Neural cell (in vitro differentiated cells): Measurements from ENCODE around the gene TRIM72. TPM values are rescaled to one million over a fixed set of nuclear protein-coding genes. Genes with fewer than 3 reads are reported as not detected.
"Not testable (repeated sequence)": the region's sequence is repeated elsewhere in the genome, so short reads cannot be mapped to it uniquely, and the experiment has no call there.

Experiments
- H2AFZ ChIP-seq: fragments of 200-600, 300-800 bp; sonication (generic), shearing (Covaris generic); 2 replicates; pipeline ENCODE4 v1.6.0; 2014; ENCODE audit warnings: low read depth, mild to moderate bottlenecking, antibody characterized with exemption, low read length, moderate library complexity
- H3F3A ChIP-seq: fragments of 200-600 bp; shearing (Covaris generic); 2 replicates; pipeline ENCODE4 v1.6.1; 2016; ENCODE audit warnings: mild to moderate bottlenecking, moderate library complexity, mixed read lengths, antibody characterized with exemption, low read length; ENCODE audit not compliant: insufficient read depth, poor library complexity, severe bottlenecking
- H3K27ac ChIP-seq: fragments of 200-600, 300-800 bp; sonication (generic), shearing (Covaris generic); 2 replicates; pipeline ENCODE4 v1.5.1; 2014; ENCODE audit warnings: mild to moderate bottlenecking, low read length, moderate library complexity
- H3K27me3 ChIP-seq: fragments of 300-800, 200-600 bp; sonication (generic), shearing (Covaris generic); 2 replicates; pipeline ENCODE4 v1.6.0; 2014; ENCODE audit warnings: mild to moderate bottlenecking, low read depth, low read length, moderate library complexity; ENCODE audit not compliant: insufficient read depth
- H3K36me3 ChIP-seq: fragments of 300-800, 200-600 bp; sonication (generic), shearing (Covaris generic); 2 replicates; pipeline ENCODE4 v1.5.1; 2014; ENCODE audit warnings: mild to moderate bottlenecking, antibody characterized with exemption, low read length, moderate library complexity; ENCODE audit not compliant: insufficient read depth
- H3K4me2 ChIP-seq: fragments of 300-800, 200-600 bp; sonication (generic), shearing (Covaris generic); 2 replicates; pipeline ENCODE4 v1.6.0; 2014; ENCODE audit warnings: mild to moderate bottlenecking, low read length
- H3K4me3 ChIP-seq: fragments of 300-800, 200-600 bp; sonication (generic), shearing (Covaris generic); 2 replicates; pipeline ENCODE4 v1.5.1; 2014; ENCODE audit warnings: mild to moderate bottlenecking, low read length, moderate library complexity
- H3K79me2 ChIP-seq: fragments of 200-600 bp; shearing (Covaris generic); replicated peaks from 2 replicates; pipeline ENCODE4 v1.6.0; 2014; ENCODE audit warnings: mild to moderate bottlenecking, low read length, moderate library complexity; ENCODE audit not compliant: insufficient read depth
- H3K9ac ChIP-seq: fragments of 300-800, 200-600 bp; sonication (generic), shearing (Covaris generic); 2 replicates; pipeline ENCODE4 v1.6.1; 2016; ENCODE audit warnings: mild to moderate bottlenecking, low read length, mixed read lengths
- H3K9me2 ChIP-seq: fragments of 200-600 bp; shearing (Covaris generic); 2 replicates; pipeline ENCODE4 v1.6.1; 2016; ENCODE audit warnings: mild to moderate bottlenecking, low read length, mixed read lengths; ENCODE audit not compliant: insufficient read depth
- H3K9me3 ChIP-seq: fragments of 200-600, 300-800 bp; sonication (generic), shearing (Covaris generic); 2 replicates; pipeline ENCODE4 v1.6.1; 2016; ENCODE audit warnings: mild to moderate bottlenecking, mixed run types, low read length, moderate library complexity, mixed read lengths
- H4K20me1 ChIP-seq: fragments of 200-600 bp; shearing (Covaris generic); 2 replicates; pipeline ENCODE4 v1.6.1; 2016; ENCODE audit warnings: mild to moderate bottlenecking, mixed run types; ENCODE audit not compliant: insufficient read depth
- EZH2 ChIP-seq: fragments of 200-600, 300-800 bp; shearing (Covaris generic), sonication (generic); IDR thresholded peaks from 2 replicates; pipeline ENCODE4 v1.6.1; 2014; ENCODE audit warnings: antibody characterized with exemption, low read length, borderline replicate concordance, mild to moderate bottlenecking; ENCODE audit not compliant: insufficient read depth, poor library complexity, severe bottlenecking
- POLR2AphosphoS5 ChIP-seq: IDR thresholded peaks from 2 replicates; pipeline ENCODE4 v1.6.1; 2012
- RAD21 ChIP-seq: fragments of 450-650 bp; conservative IDR thresholded peaks from 2 replicates; pipeline ENCODE4 v1.6.1; 2014; ENCODE audit warnings: antibody characterized with exemption, mild to moderate bottlenecking, moderate library complexity
- TAF1 ChIP-seq: IDR thresholded peaks from 2 replicates; pipeline ENCODE4 v1.6.1; 2012; ENCODE audit warnings: low read depth
- polyA plus RNA-seq: library from polyadenylated mRNA; depleted of rRNA; stranded (reverse); fragments of >200 nt; gene quantifications from 2 replicates; pipeline ENCODE4 v1.2.3, GENCODE V29; 2014
- TF ChIP-seq, protein P1 (sequence below): IDR thresholded peaks from 2 replicates; pipeline ENCODE4 v1.6.1; 2012; ENCODE audit warnings: borderline replicate concordance
- TF ChIP-seq, protein P2 (sequence below): fragments of 450-650 bp; IDR thresholded peaks from 2 replicates; pipeline ENCODE4 v1.5.1; 2014; ENCODE audit warnings: antibody characterized with exemption, mild to moderate bottlenecking, moderate library complexity; ENCODE audit not compliant: poor library complexity, severe bottlenecking

The TRIM72 gene
- polyA plus RNA-seq, 1 donor from 2014 or later: 0.05 TPM

DNA sequence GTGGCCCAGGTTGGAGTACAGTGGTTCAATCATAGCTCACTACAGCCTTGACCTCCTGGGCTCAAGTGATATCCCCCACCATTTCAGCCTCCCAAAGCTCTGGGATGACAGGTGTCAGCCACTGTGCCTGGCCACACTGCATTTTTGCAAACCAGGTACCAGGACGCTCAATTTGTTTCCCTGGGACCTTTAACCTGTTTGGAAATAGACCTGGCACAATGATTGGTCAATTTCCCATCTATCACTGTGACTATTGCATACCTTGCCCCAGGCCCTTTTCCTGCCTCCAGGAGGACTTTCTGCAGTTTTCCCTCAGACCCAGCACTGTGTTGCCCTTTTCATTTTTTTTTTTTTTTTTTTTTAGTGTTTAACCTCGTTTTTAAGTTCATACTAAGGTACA, 45.1 kb upstream of the TRIM72 start:
- H3K79me2 ChIP-seq: no peaks in the 10 kb centered on the region
- H4K20me1 ChIP-seq: no peaks in the 10 kb centered on the region
- no peak overlapping the region for H3K27ac ChIP-seq
- no peak overlapping the region for H2AFZ ChIP-seq
- no peaks in the 10 kb centered on the region for H3K27me3 ChIP-seq
- H3K9ac ChIP-seq: no peak overlapping the region
- no peaks in the 10 kb centered on the region for H3K36me3 ChIP-seq
- no peak overlapping the region for H3K4me2 ChIP-seq
- H3K9me3 ChIP-seq: no peaks in the 10 kb centered on the region
- TF ChIP-seq RAD21 (no peak), EZH2 (no peak), POLR2AphosphoS5 (no peak)
- TF ChIP-seq, protein P1, sequence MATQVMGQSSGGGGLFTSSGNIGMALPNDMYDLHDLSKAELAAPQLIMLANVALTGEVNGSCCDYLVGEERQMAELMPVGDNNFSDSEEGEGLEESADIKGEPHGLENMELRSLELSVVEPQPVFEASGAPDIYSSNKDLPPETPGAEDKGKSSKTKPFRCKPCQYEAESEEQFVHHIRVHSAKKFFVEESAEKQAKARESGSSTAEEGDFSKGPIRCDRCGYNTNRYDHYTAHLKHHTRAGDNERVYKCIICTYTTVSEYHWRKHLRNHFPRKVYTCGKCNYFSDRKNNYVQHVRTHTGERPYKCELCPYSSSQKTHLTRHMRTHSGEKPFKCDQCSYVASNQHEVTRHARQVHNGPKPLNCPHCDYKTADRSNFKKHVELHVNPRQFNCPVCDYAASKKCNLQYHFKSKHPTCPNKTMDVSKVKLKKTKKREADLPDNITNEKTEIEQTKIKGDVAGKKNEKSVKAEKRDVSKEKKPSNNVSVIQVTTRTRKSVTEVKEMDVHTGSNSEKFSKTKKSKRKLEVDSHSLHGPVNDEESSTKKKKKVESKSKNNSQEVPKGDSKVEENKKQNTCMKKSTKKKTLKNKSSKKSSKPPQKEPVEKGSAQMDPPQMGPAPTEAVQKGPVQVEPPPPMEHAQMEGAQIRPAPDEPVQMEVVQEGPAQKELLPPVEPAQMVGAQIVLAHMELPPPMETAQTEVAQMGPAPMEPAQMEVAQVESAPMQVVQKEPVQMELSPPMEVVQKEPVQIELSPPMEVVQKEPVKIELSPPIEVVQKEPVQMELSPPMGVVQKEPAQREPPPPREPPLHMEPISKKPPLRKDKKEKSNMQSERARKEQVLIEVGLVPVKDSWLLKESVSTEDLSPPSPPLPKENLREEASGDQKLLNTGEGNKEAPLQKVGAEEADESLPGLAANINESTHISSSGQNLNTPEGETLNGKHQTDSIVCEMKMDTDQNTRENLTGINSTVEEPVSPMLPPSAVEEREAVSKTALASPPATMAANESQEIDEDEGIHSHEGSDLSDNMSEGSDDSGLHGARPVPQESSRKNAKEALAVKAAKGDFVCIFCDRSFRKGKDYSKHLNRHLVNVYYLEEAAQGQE: no peak
- TF ChIP-seq, protein P2, sequence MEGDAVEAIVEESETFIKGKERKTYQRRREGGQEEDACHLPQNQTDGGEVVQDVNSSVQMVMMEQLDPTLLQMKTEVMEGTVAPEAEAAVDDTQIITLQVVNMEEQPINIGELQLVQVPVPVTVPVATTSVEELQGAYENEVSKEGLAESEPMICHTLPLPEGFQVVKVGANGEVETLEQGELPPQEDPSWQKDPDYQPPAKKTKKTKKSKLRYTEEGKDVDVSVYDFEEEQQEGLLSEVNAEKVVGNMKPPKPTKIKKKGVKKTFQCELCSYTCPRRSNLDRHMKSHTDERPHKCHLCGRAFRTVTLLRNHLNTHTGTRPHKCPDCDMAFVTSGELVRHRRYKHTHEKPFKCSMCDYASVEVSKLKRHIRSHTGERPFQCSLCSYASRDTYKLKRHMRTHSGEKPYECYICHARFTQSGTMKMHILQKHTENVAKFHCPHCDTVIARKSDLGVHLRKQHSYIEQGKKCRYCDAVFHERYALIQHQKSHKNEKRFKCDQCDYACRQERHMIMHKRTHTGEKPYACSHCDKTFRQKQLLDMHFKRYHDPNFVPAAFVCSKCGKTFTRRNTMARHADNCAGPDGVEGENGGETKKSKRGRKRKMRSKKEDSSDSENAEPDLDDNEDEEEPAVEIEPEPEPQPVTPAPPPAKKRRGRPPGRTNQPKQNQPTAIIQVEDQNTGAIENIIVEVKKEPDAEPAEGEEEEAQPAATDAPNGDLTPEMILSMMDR: no peak
- no peaks in the 10 kb centered on the region for H3F3A ChIP-seq
- no peak overlapping the region for H3K4me3 ChIP-seq
- no peaks in the 10 kb centered on the region for H3K9me2 ChIP-seq

DNA sequence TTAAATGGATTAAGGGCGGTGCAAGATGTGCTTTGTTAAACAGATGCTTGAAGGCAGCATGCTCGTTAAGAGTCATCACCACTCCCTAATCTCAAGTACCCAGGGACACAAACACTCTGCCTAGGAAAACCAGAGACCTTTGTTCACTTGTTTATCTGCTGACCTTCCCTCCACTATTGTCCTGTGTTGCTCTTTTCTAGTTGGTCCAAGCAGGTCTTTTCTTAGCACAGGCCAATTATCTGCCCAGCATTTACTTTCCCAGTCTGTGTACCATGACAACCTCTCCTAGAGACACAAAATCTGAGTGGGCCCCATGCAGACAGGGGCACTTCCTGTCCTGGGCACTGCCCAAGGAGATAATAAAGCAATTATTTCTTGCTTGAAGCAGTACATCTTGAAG, 43.9 kb upstream of the TRIM72 start:
- H3K9me2 ChIP-seq, H3K4me2 ChIP-seq, H2AFZ ChIP-seq, H3K9me3 ChIP-seq, H4K20me1 ChIP-seq, H3K4me3 ChIP-seq, H3K79me2 ChIP-seq, H3K36me3 ChIP-seq, H3K27me3 ChIP-seq, H3K9ac ChIP-seq, H3K27ac ChIP-seq, H3F3A ChIP-seq: not testable (repeated sequence)

DNA sequence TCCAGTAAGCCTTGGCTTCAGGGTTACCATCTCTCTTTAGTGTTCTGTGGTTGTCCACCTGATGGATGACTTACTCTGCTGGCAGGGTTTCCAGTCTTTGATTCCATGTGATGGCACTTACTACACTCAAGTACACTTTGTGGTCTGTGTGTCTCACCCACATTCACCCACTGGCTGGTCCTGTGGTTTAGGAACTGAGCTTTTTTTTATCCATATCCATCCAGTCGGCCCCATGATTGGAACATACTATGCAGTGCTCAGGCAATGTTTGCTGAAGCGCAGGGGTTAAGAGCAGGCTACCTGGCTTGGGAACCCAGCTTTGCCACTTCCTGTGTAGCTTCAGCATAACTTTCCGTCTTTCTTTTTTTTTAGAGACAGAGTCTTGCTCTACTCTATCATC, 36.8 kb upstream of the TRIM72 start:
- no peak overlapping the region for H3K4me2 ChIP-seq
- TF ChIP-seq TAF1 (no peak), EZH2 (no peak)
- no peaks in the 10 kb centered on the region for H3K36me3 ChIP-seq
- no peak overlapping the region for H2AFZ ChIP-seq
- no peak overlapping the region for H3K4me3 ChIP-seq
- no peak overlapping the region for H3K27ac ChIP-seq
- no peak overlapping the region for H3K9ac ChIP-seq
- H3K79me2 ChIP-seq: peaks cover 20% of the 10 kb centered on the region
- no peaks in the 10 kb centered on the region for H3K9me2 ChIP-seq
- H3K9me3 ChIP-seq: no peaks in the 10 kb centered on the region
- no peaks in the 10 kb centered on the region for H3K27me3 ChIP-seq
- H4K20me1 ChIP-seq: peaks cover 16% of the 10 kb centered on the region
- no peaks in the 10 kb centered on the region for H3F3A ChIP-seq
